ENCODE results near the gene SNX14.

SNX14 gene

DNA sequence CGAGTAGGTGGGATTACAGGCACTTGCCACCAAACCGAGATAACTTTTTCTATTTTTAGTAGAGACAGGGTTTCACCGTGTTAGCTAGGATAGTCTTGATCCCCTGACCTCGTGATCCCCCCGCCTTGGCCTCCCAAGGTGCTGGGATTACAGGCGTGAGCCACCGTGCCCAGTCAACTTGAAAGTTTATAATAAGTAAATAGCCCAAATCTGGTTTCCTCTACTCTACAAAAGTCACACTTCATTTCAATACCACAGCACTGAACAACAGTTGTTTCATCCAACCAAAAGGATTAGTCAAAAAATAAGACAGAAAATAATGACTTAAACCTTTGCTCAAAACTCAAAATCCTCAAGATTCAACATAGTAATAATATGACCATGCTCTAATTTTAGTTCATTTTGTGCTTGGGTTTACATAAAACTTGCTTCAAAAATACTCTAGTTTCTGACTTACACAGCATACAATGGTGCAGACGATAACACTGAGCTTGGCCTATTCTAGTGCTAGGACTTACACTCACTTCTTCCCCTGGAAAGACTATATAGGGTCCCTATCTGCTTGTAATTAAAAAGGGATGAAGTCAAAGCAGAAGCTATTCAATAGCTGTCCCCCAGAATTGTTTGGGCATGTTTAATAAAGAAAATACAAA is 87.1 kb downstream of the SNX14 start:
- no peak for DNase-seq (ENCODE audit: low read depth)

DNA sequence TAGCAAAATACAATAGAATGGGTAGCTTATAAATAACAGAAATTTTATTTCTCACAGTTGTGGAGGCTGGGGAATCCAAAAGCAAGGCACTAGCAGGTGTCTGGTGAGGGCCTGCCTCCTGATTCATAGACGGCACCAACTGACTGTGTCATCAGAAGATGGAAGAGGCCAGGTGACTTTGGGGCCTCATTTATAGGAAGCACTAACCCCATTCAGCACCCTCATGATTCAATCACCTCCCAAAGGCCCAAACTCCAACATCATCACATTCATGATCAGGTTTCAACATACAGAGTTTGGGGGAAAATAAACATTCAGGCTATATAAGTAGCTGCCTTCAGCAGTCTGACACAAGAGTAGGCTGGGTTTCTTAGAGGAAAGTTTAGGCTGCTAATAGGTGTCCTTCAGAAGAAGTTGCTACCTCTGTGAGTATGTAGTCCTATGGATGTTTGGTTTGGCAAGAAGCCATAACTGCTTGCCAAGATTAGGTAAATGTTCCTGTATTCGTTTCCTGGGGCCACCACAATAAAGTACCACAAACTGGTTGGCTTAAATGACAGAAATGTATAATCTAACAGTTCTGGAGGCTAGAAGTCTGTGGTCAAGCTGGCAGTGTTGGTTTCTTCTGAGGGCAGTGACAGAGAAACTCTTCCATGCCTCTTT is 94.9 kb downstream of the SNX14 start:
- DNase-seq (ENCODE audit: low read depth): no peak

DNA sequence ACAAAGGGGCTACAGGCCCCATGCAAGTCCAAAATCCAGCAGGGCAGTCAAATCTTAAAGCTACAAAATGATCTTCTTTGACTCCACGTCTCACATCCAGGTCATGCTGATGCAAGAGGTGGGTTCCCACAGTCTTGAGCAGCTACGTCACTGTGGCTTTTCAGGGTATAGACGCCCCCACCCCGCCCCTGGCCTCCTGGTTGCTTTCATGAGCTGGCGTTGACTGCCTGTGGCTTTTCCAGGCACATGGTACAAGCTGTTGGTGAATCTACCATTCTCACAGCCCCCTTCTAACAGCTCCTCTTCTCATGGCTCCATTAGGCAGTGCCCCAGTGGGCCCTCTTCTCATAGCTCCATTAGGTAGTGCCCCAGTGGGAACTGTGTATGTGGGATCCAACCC is 96.8 kb downstream of the SNX14 start:
- DNase-seq (ENCODE audit: low read depth): no peak

DNA sequence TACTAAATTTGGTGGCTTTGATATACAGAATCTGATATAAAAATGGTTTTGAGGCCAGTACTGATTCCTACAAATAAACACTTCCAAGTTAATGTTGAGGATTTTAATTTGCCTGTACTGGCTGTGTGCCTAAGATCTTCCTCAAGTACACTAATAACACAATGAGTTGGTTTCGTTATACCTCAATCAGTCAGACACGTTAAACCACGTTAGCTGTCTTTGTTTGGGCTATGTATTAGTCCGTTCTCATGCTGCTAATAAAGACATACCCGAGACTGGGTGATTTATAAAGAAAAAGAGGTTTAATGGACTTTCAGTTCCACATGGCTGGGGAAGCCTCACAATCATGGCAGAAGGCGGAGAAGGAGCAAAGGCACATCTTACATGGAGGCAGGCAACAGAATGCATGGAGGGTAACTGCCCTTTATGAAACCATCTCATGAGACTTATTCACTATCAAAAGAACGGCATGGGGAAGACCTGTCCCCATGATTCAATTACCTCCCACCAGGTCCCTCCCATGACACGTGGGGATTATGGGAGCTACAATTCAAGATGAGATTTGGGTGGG is 97.6 kb downstream of the SNX14 start:
- DNase-seq (ENCODE audit: low read depth): no peak

DNA sequence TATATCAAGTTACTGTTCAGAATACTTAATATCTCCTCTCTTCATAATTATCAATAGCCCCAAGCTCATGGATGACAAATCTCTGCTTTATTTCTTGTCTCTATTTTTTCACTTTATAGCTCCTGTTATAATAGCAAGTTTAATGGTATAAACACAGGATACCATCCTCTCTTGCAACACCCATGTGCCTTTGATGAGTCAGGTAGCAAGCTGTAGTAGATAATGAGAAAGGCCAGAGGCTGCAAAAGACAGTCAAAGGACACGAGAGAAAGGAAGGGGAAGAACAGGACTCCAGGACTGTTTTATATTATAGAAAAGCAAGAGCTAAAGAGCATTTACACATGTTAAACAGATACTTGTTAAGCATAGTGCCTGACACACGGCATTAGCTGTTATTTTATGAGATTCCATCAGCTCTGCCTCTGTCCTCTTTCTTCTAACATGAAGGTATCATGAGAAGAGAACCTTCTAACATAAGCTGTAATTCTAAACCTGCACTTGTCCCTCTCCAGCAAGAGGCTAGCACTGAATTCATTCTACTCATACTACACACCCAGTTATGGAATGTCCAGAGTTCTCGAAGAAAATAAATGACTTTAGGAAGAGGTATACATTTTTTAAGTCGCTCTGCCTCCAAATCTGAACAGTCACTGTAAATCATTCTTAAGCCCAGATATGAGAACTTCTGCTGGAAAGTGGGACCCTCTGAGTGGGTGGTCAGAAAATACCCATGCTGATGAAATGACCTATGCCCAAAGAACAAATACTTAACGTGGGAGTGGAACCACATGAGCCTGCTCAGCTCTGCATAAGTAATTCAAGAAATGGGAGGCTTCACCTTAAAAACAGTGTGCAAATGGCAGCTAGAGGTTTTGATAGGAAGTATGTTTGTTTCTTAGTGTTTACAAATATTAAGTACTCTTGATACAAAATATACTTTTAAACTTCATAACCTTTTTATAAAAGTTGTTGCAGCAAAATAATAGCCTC is 98.8 kb downstream of the SNX14 start:
- DNase-seq (ENCODE audit: low read depth): no peak

DNA sequence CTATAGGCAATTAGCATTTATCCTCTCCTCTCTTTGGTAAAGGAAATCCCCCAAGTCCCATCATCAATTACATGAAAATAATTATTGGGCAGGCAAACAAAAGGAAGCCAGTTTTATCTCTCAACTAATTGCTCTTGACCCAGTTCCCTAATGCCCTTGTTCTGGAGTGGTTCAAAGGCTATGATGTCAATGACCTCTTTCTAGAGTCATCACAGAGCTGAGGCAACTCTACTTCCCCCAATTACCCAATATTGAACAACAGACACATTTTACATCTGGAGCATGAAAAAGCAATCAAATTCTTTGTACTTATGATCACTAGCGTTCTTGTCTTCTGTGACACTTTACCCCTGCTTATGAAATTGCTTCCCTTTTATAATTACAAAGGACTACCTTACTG is 100.3 kb downstream of the SNX14 start:
- DNase-seq (ENCODE audit: low read depth): no peak

DNA sequence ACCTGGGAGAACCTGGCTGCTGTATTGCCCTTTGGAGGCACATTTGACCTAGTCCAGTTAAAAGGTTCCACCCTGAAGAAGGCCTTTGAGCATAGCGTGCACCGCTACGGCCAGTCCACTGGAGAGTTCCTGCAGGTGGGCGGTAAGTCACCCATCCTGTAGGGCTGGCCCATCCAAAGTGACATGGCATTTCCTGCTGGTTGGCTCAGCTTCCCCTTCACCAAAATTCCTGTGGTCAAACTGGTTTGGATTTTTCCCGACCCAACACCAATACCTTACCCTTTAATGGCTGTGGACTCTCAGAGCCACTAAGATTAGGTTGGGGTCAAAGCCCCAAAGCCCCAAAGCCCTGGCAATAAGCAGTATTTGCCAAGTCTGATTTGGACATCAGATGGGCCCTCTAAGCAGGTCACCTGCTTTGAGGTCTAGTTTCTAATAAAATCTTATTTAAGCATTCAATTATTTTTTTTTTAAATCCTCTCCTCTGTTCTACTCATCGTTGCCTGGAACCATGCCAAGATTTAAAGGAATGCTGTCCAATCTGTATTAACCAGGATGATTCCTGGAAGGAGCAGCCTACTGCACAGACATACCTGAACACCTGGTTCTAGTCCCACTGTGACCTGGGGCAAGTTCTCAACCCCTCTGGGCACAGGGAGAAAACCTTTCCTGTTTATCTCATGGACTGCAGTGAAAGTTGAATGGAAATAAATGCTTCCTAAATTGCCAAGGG is 103.0 kb downstream of the SNX14 start:
- DNase-seq (ENCODE audit: low read depth): no peak

DNA sequence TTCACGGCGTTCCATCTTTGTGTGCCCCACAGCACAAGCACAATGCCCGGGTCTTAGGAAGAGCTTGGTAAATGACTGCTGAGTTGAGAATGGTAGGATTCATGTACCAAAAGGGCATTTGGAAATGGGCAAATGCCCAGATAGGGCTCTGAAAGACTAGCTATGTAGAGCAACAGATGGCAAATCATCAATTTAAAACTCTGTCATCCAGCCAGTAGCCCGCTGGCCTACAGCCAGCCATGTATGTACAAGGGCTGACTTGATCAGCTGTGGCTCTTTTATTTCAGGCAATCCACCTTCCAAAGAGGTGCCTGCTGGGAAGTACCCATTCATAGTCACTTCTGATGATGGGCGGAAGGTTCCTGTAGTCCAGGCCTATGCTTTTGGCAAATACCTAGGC is 108.7 kb downstream of the SNX14 start:
- no peak for DNase-seq (ENCODE audit: low read depth)

DNA sequence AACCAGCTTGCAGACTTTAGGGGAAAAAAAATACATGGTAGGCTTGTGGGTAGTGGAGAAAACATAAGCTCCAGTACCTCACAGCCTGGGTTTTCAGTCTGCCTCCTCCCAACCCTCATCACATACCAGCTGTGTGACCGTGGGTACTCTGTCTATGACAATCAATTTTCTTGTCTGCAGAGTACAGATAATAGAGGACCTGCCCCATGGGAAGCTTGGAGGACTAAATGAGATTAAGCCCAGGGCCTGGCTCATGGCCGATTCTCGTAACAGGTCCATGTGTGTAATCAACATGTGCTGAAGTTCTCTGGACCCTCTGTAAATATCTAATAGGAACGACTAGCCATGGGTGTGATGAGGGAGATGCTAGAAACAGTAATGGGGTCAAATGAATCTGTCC is 109.8 kb downstream of the SNX14 start:
- DNase-seq (ENCODE audit: low read depth): no peak

DNA sequence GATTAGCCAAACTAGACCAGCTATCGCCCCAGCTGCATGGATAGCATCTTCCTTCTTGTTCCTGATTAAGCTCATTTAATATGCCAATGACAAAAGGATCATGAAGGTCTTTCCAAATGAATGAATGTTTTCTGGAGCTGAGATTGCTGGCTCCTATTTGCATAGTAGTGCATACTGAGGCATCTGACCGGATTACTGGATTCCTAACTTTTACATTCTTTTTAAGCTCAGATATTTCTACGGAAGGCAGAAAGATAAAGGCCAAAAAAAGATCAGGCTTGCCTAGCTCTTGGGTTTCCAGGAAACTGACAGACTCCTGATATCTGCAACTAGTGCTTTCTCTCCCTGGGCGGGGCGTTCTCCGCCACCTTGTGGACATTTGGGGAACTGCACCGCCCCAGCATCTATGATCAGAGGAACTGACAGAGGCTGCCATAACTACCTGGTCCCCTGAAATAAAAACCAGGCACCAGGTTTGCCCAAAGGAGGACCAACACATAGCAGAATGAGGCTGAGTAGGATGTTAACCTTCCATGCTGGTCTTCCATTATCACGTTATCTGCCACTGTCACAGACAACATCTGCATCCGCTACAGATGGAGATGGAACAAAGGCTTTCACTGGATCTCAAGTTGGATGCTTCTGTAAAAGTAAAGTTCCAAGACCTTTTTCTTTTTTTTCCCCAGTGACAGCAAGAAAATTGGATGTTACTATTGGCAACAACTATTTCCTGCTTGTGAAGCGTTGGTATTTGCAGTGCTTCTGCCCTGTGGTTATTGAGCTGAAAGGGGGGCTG is 110.6 kb downstream of the SNX14 start:
- no peak for DNase-seq (ENCODE audit: low read depth)

DNA sequence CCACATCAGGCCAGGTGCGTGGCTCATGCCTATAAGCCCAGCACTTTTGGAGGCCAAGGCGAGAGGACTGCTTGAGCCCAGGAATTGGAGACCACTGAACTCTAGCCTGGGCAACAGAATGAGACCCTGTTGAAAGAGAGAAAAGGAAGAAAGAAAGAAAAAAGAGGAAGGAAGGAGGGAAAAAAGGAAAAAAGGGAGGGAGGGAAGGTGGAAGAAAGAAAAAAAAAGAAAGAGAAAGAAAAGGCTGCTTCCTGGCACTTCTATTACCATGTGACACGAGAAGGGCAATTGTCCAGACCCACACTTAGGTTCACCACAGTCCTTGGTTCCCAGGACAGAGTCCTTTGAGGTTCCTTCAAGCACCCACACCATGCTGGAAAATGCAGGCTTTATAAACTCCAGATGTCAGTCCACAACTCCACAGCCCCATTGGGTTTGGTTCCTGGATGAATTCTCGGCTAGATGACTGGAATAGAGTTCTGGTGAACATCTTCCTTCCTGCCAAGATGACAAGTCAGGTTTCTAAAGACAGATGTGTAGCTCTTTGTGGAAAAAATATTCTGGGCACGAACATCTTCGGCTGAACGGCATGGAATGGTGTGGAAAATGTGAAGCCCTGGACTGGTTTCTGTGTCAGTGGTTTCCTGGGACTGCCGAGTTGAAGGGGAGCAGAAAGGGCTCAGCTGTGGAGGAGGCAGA is 111.3 kb downstream of the SNX14 start:
- DNase-seq (ENCODE audit: low read depth): no peak

DNA sequence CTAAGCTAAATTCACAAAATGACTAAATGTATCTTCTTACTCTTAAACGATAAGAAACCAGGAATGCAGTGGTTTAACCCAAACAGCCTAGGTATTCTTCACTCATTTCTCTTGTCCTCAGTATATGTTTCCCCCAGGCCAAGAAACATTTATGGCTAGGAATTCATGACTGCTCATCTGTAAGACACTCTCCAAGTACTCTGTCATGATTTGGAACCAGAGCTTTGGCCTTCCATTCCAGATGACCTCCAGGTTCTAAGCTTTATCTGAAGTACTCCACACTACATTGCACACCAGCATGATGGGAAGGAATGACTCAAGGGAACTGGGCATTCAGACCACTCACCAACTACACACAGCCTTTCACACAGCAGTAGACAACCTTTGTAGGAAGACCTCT is 114.5 kb downstream of the SNX14 start:
- no peak for DNase-seq (ENCODE audit: low read depth)

DNA sequence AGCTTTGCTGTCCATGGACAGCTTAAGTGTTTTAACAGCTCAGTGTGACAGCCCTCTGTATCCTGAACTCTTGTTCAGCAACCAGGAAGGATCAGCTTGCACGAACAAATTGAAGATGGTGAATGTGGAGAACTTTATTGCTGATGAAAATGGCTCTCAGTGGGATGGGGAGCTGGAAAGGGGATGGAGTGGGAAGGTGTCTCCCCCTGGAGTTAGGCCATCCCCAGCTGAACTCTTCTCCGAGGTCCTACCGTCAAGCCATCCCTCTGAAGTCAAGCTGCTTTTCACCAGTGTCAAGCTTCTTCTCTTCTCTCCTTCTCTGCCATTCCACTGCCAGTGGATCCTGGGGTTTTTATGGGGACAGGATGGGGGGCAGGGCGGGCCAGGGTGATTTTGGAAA is 117.1 kb downstream of the SNX14 start:
- DNase-seq (ENCODE audit: low read depth): no peak

DNA sequence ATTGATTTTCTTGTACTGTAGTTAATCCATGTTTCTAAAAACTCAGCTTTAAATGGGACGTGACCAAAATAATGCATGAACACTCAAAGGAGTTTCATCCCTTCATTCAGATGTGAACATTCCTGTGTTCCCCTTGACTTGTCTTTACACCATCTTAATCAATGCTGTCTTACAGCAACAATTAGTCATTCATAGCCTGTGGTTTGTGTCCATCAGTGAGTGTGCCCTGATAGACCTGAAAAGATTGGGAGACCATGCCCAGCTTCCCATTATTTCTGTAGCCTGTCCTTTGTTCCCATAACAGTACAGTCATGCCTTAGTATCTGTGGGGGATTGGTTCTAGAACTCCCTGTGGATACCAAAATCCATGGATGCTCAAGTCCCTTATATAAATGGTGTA is 119.9 kb downstream of the SNX14 start:
- DNase-seq (ENCODE audit: low read depth): no peak

DNA sequence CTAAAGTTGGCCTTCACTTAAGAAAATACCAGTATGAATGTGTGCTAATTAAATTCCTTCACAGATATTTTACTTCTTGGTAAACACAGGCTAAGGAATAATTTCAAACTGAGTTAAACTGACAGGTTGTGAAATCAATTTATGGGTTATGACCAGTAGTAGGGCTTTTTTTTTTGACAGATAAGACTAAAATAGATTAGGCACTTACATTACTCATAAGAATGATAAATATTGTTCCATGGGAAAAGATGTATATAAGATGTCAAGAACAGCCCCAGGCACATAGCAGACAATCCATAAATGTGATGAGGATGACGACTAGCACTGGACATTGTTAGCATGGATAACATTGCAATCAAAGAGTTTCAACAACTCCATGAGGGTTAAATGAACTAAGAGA is 120.9 kb downstream of the SNX14 start:
- DNase-seq (ENCODE audit: low read depth): no peak

DNA sequence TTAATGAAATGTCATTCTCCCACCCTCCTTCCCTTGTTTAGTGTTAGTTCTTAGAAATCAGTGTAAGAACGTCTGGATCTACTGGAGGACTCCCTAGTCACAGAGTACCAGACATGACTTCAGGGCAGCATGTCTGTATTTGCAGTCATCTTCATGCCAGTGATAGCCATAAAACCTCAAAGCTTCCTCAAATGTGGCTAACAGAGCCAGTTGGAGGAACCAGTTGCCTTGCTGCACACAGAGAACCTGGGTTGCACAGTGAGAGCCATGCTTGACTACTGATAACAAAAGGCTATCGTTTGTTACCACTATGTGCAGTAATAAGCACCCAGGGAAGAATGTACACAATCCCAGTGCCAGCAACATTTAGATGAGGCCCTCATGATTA is 123.6 kb downstream of the SNX14 start:
- DNase-seq (ENCODE audit: low read depth): no peak

DNA sequence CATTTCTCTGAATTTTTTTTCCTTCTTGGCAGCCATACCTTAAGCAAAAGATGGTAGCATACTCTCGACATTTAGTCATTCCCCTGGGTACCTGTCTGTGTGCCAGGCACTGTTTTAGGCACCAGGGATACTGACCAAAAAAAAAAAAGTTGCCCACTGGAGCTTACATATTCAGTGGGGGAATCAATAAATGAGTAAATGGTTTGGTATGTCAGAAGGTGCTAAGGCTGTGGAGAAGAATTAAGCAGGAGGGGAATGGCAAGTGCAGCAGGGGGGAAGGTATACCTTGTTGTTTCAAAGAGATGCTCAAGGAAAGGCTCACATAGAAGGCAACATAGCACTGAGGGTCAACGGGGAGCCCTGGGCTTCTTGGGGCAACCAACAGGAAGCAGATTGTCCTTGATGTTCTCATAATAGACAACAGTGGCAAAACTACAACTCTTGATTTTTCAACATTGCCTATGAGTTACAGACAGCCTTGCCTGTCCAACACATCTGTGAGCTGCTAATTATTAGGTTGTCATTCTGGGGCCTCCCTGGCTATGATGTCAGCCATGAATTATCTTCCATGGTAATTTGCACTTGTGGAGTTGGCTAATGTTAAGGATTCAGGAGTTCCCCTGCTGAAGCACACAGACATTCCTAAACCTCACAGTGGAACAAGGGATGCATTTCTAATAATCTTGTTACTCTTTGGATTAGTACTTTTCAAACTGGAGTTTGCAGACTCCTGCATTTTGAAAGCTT is 124.2 kb downstream of the SNX14 start:
- no peak for DNase-seq (ENCODE audit: low read depth)

DNA sequence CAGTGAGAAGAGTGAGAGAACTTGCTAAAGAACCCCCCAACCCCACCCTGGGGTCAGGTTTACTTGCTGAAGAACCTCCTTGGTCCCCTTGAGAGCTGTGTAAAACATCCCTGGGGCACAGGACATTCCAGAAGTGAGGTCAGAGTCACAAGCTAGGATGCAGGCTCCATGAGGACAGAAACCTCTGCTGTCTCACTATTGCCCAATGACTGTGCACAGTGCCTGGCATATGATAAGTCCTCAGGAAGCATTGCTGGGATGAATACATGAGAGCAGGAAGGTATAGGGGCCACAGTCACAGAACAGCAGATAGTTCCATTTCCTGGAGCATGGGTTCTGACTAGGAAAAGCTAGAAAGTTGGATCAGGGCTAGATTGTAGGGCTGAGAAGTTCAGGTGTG is 125.3 kb downstream of the SNX14 start:
- no peak for DNase-seq (ENCODE audit: low read depth)

DNA sequence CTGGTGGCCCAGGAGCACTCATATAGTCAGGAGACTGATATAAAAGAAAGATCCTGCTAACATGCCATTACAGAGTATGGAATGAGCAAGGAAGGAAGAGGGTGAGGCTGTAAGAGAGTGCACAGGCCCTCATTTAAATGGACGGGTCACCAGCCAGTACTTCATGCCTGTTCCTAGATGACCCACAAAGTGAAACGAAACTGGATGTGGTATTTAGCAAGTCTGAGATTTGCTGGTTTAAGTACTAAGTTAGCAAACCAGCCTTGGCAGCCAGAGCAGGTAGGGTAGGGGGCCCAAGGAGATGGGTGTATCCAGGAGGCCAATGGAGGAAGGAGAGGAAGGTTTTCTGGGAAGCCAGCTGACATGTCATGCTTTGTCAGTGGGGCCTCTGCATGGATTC is 127.9 kb downstream of the SNX14 start:
- no peak for DNase-seq (ENCODE audit: low read depth)

DNA sequence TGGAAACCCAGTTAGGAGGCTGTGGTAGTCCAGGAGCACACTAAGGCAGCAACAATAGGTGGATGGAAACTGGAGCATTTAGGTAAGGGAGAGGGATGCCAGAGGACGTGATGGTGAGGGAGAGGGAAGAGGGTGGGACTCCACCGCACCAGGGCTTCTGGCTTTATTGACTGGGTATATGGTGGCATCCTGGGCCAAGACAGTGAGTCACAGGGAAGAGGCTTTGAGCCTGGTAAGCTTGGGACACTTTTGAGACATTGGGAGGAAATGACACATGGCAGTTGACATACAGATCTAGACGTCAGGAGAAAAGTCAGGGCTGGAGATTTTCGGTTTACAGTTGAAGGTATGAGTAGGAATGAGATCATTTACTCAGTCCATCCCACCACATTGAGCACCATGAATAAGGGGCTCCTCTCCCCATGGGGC is 128.9 kb downstream of the SNX14 start:
- peak; percentile 76 for DNase-seq (ENCODE audit: low read depth)

Measured in non-pigmented ciliary epithelial cell (primary cell).